SJCRH30 (cell line): Measurements from ENCODE around the gene SLC18B1. TPM values are rescaled to one million over a fixed set of nuclear protein-coding genes. Genes with fewer than 3 reads are reported as not detected.
"Not testable (repeated sequence)": the region's sequence is repeated elsewhere in the genome, so short reads cannot be mapped to it uniquely, and the experiment has no call there.

ENCODE experiments used
- DNase-seq, 2 experiments: peaks; one replicate each; pipeline ENCODE4 v3.0.0-alpha.2; 2015 to 2020
- H3K27ac ChIP-seq: fragments of 250-450 bp; sonication (Bioruptor Pico); 2 replicates; pipeline ENCODE4 v1.5.1; 2020; ENCODE audit warnings: mild to moderate bottlenecking, moderate library complexity
- H3K27me3 ChIP-seq: fragments of 250-450 bp; sonication (Bioruptor Pico); 2 replicates; pipeline ENCODE4 v1.5.1; 2020; ENCODE audit warnings: mild to moderate bottlenecking, moderate library complexity
- H3K36me3 ChIP-seq: fragments of 250-450 bp; sonication (Bioruptor Pico); 2 replicates; pipeline ENCODE4 v1.5.1; 2020; ENCODE audit warnings: mild to moderate bottlenecking, moderate library complexity
- H3K4me1 ChIP-seq: fragments of 250-450 bp; sonication (Bioruptor Pico); 2 replicates; pipeline ENCODE4 v1.5.1; 2020; ENCODE audit warnings: mild to moderate bottlenecking, moderate library complexity
- H3K4me3 ChIP-seq: fragments of 250-450 bp; sonication (Bioruptor Pico); 2 replicates; pipeline ENCODE4 v1.5.1; 2020; ENCODE audit warnings: mild to moderate bottlenecking, moderate library complexity
- H3K9me3 ChIP-seq: fragments of 250-450 bp; sonication (Bioruptor Pico); replicated peaks from 2 replicates; pipeline ENCODE4 v1.5.1; 2020; ENCODE audit warnings: mild to moderate bottlenecking, moderate library complexity
- total RNA-seq: library from RNA; depleted of rRNA; stranded (reverse); fragments of >200 nt; shearing (Covaris generic); gene quantifications from 2 replicates; pipeline ENCODE4 v1.2.3, GENCODE V29; 2014

Gene SLC18B1
- total RNA-seq, 1 experiment from 2014 or later: 15.2 TPM

- Histone ChIP-seq H3K27ac (no peak overlapping the region), H3K4me1 (no peaks in the 10 kb centered on the region), H3K9me3 (no peaks in the 10 kb centered on the region), H3K36me3 (no peaks in the 10 kb centered on the region; the same call in 1 of the 2 replicates), H3K27me3 (no peaks in the 10 kb centered on the region), H3K4me3 (no peak overlapping the region)
- no peak for DNase-seq
These were observed 17.6 kb downstream of the SLC18B1 start for GRCh38 chr6:132780770-132781371.

- not testable (repeated sequence) for H3K9me3 ChIP-seq, DNase-seq, H3K27ac ChIP-seq, H3K27me3 ChIP-seq, H3K36me3 ChIP-seq, H3K4me3 ChIP-seq, H3K4me1 ChIP-seq
These were observed 20.6 kb downstream of the SLC18B1 start for GRCh38 chr6:132777881-132778280.

GRCh38 chr6:132768051-132768517, 30.4 kb downstream of the SLC18B1 start:
- peaks cover 3% of the 10 kb centered on the region; the same call in 1 of the 2 replicates for H3K4me1 ChIP-seq
- H3K27ac ChIP-seq: no peak overlapping the region
- no peak overlapping the region for H3K4me3 ChIP-seq
- peak in 1 of 2 experiments; percentile 6 for DNase-seq
- no peaks in the 10 kb centered on the region for H3K9me3 ChIP-seq
- H3K27me3 ChIP-seq: no peaks in the 10 kb centered on the region
- H3K36me3 ChIP-seq: no peaks in the 10 kb centered on the region; the same call in 1 of the 2 replicates

- peak in 1 of 2 experiments; percentile 7 for DNase-seq
- Histone ChIP-seq H3K36me3 (no peaks in the 10 kb centered on the region; the same call in 1 of the 2 replicates), H3K9me3 (no peaks in the 10 kb centered on the region), H3K27ac (no peak overlapping the region), H3K27me3 (no peaks in the 10 kb centered on the region), H3K4me1 (peaks cover 6% of the 10 kb centered on the region; the same call in 1 of the 2 replicates), H3K4me3 (no peak overlapping the region)
These were observed 32.9 kb downstream of the SLC18B1 start for GRCh38 chr6:132765560-132765959.

GRCh38 chr6:132764370-132764769, 34.1 kb downstream of the SLC18B1 start:
- DNase-seq: peak in 1 of 2 experiments; percentile 20
- peaks cover 6% of the 10 kb centered on the region; the same call in 1 of the 2 replicates for H3K4me1 ChIP-seq
- H3K9me3 ChIP-seq: no peaks in the 10 kb centered on the region
- no peaks in the 10 kb centered on the region for H3K27me3 ChIP-seq
- H3K4me3 ChIP-seq: no peak overlapping the region
- H3K27ac ChIP-seq: no peak overlapping the region
- H3K36me3 ChIP-seq: no peaks in the 10 kb centered on the region

GRCh38 chr6:132763269-132763668, 35.2 kb downstream of the SLC18B1 start:
- Histone ChIP-seq H3K36me3 (no peaks in the 10 kb centered on the region), H3K4me1 (peaks cover 6% of the 10 kb centered on the region; the same call in 1 of the 2 replicates), H3K27ac (no peak overlapping the region), H3K27me3 (no peaks in the 10 kb centered on the region), H3K4me3 (no peak overlapping the region), H3K9me3 (no peaks in the 10 kb centered on the region)
- DNase-seq: peak; percentile 49 to 68

- no peaks in the 10 kb centered on the region for H3K27me3 ChIP-seq
- H3K9me3 ChIP-seq: no peaks in the 10 kb centered on the region
- no peak overlapping the region for H3K27ac ChIP-seq
- H3K4me3 ChIP-seq: no peak overlapping the region
- DNase-seq: no peak
- H3K36me3 ChIP-seq: no peaks in the 10 kb centered on the region
- peaks cover 6% of the 10 kb centered on the region; the same call in 1 of the 2 replicates for H3K4me1 ChIP-seq
These were observed 38.2 kb downstream of the SLC18B1 start for GRCh38 chr6:132760256-132760655.

- no peaks in the 10 kb centered on the region for H3K9me3 ChIP-seq
- H3K27ac ChIP-seq: no peak overlapping the region
- DNase-seq: no peak
- no peaks in the 10 kb centered on the region for H3K36me3 ChIP-seq
- H3K27me3 ChIP-seq: no peaks in the 10 kb centered on the region
- no peak overlapping the region for H3K4me3 ChIP-seq
- H3K4me1 ChIP-seq: peaks cover 6% of the 10 kb centered on the region; the same call in 1 of the 2 replicates
These were observed 39.7 kb downstream of the SLC18B1 start for GRCh38 chr6:132758689-132759088.

- Histone ChIP-seq H3K4me1 (no peaks in the 10 kb centered on the region), H3K27ac (no peak overlapping the region), H3K27me3 (no peaks in the 10 kb centered on the region), H3K9me3 (no peaks in the 10 kb centered on the region), H3K4me3 (no peak overlapping the region), H3K36me3 (no peaks in the 10 kb centered on the region)
- no peak for DNase-seq
These were observed 46.2 kb downstream of the SLC18B1 start for GRCh38 chr6:132752255-132752654.

- DNase-seq: no peak
- Histone ChIP-seq H3K36me3 (no peaks in the 10 kb centered on the region), H3K4me1 (no peaks in the 10 kb centered on the region), H3K4me3 (no peak overlapping the region), H3K27me3 (no peaks in the 10 kb centered on the region), H3K27ac (no peak overlapping the region), H3K9me3 (no peaks in the 10 kb centered on the region)
These were observed 46.6 kb downstream of the SLC18B1 start for GRCh38 chr6:132751828-132752227.

- Histone ChIP-seq H3K4me3 (no peak overlapping the region), H3K36me3 (no peaks in the 10 kb centered on the region), H3K27ac (no peak overlapping the region), H3K9me3 (no peaks in the 10 kb centered on the region), H3K4me1 (no peaks in the 10 kb centered on the region), H3K27me3 (no peaks in the 10 kb centered on the region)
- DNase-seq: no peak
These were observed 47.1 kb downstream of the SLC18B1 start for GRCh38 chr6:132751306-132751705.

GRCh38 chr6:132750455-132751248, 47.8 kb downstream of the SLC18B1 start:
- no peaks in the 10 kb centered on the region for H3K4me1 ChIP-seq
- no peaks in the 10 kb centered on the region for H3K9me3 ChIP-seq
- no peak overlapping the region for H3K27ac ChIP-seq
- no peaks in the 10 kb centered on the region for H3K36me3 ChIP-seq
- DNase-seq: no peak
- no peaks in the 10 kb centered on the region for H3K27me3 ChIP-seq
- no peak overlapping the region for H3K4me3 ChIP-seq

GRCh38 chr6:132749111-132749510, 49.3 kb downstream of the SLC18B1 start:
- Histone ChIP-seq H3K4me3 (no peak overlapping the region), H3K9me3 (no peaks in the 10 kb centered on the region), H3K27me3 (no peaks in the 10 kb centered on the region), H3K36me3 (no peaks in the 10 kb centered on the region), H3K4me1 (no peaks in the 10 kb centered on the region), H3K27ac (no peak overlapping the region)
- DNase-seq: no peak

- Histone ChIP-seq H3K4me1 (no peaks in the 10 kb centered on the region), H3K27me3 (no peaks in the 10 kb centered on the region), H3K36me3 (no peaks in the 10 kb centered on the region), H3K9me3 (no peaks in the 10 kb centered on the region), H3K4me3 (no peak overlapping the region), H3K27ac (no peak overlapping the region)
- DNase-seq: no peak
These were observed 50.0 kb downstream of the SLC18B1 start for GRCh38 chr6:132748446-132748845.

GRCh38 chr6:132746048-132746447, 52.4 kb downstream of the SLC18B1 start:
- Histone ChIP-seq H3K36me3 (no peaks in the 10 kb centered on the region), H3K4me3 (no peak overlapping the region), H3K27me3 (no peaks in the 10 kb centered on the region), H3K27ac (no peak overlapping the region), H3K9me3 (no peaks in the 10 kb centered on the region), H3K4me1 (no peaks in the 10 kb centered on the region)
- no peak for DNase-seq
